ENCODE measurements around the gene INPP5D. TPM values are rescaled to one million over a fixed set of nuclear protein-coding genes. Genes with fewer than 3 reads are reported as not detected.

The INPP5D gene
- polyA plus RNA-seq, 1 of the 3 experiments (the other 2 are of a cell fraction) = 1.3 TPM

DNA sequence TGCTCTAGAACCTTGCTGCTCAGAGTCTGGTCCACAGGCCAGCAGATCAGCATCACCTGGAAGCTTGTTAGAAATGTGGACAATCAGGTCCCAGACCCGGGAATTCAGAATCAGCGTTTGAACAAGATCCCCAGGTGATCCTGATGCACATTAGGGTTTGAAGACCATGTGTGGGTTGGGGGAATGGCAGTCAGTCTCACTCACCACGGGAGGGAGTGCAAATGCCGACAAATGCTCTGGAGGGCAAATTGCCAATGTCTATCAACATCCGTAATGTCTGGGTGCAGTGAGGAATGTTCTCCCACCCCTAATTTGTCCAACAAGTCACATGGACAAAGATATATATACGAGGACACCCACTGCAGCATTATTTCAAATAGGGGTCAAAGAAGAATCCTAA lies 34.5 kb downstream of the INPP5D start:
- no peaks in the 10 kb centered on the region for H3K4me1 ChIP-seq (ENCODE audit: control insufficient read depth in 1 of 2, insufficient read depth in 2 of 2, low read depth in 1 of 2, low read length in 1 of 2)
- no peak overlapping the region for H3K27ac ChIP-seq (ENCODE audit: low read depth in 2 of 2, low read length in 1 of 2)
- ChIA-PET CTCF (interaction anchor here (0.7 to 1.3 kb wide), 2 partner anchors 12 to 13 kb away, joined by 3 to 4 read pairs; no protein-coding TSS in a partner anchor), POLR2A (interaction anchor here (0.7 kb wide), 1 partner anchor 66 kb away, joined by 3 read pairs; no protein-coding TSS in a partner anchor)
- no peaks in the 10 kb centered on the region for H3K79me2 ChIP-seq (ENCODE audit: insufficient read depth)
- H3K4me2 ChIP-seq = no peak overlapping the region
- no peaks in the 10 kb centered on the region for H4K20me1 ChIP-seq (ENCODE audit: insufficient read depth)
- no peaks in the 10 kb centered on the region for H3K9me2 ChIP-seq
- WGBS (ENCODE audit: low lambda C conversion rate) = 20% methylated on average over 6 of the region's 6 CpGs
- H3K27me3 ChIP-seq (ENCODE audit: insufficient read depth) = no peaks in the 10 kb centered on the region; the same call in 1 of the 2 replicates
- H3K4me3 ChIP-seq (ENCODE audit: low read depth in 2 of 2, low read length in 1 of 2) = no peak overlapping the region
- no peaks in the 10 kb centered on the region for H3K9me3 ChIP-seq
- TF ChIP-seq, protein P1, sequence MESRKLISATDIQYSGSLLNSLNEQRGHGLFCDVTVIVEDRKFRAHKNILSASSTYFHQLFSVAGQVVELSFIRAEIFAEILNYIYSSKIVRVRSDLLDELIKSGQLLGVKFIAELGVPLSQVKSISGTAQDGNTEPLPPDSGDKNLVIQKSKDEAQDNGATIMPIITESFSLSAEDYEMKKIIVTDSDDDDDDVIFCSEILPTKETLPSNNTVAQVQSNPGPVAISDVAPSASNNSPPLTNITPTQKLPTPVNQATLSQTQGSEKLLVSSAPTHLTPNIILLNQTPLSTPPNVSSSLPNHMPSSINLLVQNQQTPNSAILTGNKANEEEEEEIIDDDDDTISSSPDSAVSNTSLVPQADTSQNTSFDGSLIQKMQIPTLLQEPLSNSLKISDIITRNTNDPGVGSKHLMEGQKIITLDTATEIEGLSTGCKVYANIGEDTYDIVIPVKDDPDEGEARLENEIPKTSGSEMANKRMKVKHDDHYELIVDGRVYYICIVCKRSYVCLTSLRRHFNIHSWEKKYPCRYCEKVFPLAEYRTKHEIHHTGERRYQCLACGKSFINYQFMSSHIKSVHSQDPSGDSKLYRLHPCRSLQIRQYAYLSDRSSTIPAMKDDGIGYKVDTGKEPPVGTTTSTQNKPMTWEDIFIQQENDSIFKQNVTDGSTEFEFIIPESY (IDR thresholded peaks at IDR 0.05; ENCODE audit: borderline replicate concordance, low read depth) = no peak
- TF ChIP-seq, protein P2, sequence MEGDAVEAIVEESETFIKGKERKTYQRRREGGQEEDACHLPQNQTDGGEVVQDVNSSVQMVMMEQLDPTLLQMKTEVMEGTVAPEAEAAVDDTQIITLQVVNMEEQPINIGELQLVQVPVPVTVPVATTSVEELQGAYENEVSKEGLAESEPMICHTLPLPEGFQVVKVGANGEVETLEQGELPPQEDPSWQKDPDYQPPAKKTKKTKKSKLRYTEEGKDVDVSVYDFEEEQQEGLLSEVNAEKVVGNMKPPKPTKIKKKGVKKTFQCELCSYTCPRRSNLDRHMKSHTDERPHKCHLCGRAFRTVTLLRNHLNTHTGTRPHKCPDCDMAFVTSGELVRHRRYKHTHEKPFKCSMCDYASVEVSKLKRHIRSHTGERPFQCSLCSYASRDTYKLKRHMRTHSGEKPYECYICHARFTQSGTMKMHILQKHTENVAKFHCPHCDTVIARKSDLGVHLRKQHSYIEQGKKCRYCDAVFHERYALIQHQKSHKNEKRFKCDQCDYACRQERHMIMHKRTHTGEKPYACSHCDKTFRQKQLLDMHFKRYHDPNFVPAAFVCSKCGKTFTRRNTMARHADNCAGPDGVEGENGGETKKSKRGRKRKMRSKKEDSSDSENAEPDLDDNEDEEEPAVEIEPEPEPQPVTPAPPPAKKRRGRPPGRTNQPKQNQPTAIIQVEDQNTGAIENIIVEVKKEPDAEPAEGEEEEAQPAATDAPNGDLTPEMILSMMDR (IDR thresholded peaks at IDR 0.05) = no peak
- TF ChIP-seq GATA2 (CRISPR knock-in tag; IDR thresholded peaks at IDR 0.05) = no peak
- TF ChIP-seq, protein P3, sequence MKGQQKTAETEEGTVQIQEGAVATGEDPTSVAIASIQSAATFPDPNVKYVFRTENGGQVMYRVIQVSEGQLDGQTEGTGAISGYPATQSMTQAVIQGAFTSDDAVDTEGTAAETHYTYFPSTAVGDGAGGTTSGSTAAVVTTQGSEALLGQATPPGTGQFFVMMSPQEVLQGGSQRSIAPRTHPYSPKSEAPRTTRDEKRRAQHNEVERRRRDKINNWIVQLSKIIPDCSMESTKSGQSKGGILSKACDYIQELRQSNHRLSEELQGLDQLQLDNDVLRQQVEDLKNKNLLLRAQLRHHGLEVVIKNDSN (IDR thresholded peaks at IDR 0.05; ENCODE audit: borderline replicate concordance, low read depth) = no peak
- no peaks in the 10 kb centered on the region for H3F3A ChIP-seq (replicated peaks; ENCODE audit: insufficient read depth)
- H3K9ac ChIP-seq = no peak overlapping the region
- DNase-seq = no peak
- no peaks in the 10 kb centered on the region for H3K36me3 ChIP-seq (replicated peaks in 1 of 2; ENCODE audit: control insufficient read depth in 1 of 2, insufficient read depth in 2 of 2, low read length in 1 of 2)
- H2AFZ ChIP-seq (ENCODE audit: low read depth) = no peak overlapping the region

DNA sequence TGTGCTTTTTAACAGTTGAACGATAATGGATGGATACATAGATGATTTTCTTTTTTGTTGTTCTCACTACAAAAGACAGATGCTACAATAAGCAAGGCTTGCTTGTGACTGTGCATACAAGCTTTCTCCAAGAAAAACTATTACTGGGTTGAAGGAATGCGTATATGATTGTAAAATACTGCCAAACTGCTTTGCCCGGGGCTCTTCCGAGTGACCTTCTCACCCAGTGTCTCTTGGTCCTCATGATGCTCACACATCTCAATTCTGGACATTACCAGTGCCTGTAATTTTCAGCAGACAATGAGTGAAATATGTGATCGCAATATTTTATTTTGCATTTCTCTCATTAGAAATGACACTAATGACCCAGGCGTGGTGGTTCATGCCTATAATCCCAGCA lies 35.9 kb downstream of the INPP5D start:
- DNase-seq = no peak
- Histone ChIP-seq H4K20me1 (ENCODE audit: insufficient read depth) (no peaks in the 10 kb centered on the region), H3K4me3 (ENCODE audit: low read depth in 2 of 2, low read length in 1 of 2) (no peak overlapping the region), H3K4me2 (no peak overlapping the region), H2AFZ (ENCODE audit: low read depth) (no peak overlapping the region), H3K27ac (ENCODE audit: low read depth in 2 of 2, low read length in 1 of 2) (no peak overlapping the region), H3K36me3 (replicated peaks in 1 of 2; ENCODE audit: control insufficient read depth in 1 of 2, insufficient read depth in 2 of 2, low read length in 1 of 2) (no peaks in the 10 kb centered on the region), H3K9me3 (no peaks in the 10 kb centered on the region), H3K9me2 (no peaks in the 10 kb centered on the region), H3K27me3 (ENCODE audit: insufficient read depth) (no peaks in the 10 kb centered on the region; the same call in 1 of the 2 replicates), H3K79me2 (ENCODE audit: insufficient read depth) (no peaks in the 10 kb centered on the region), H3F3A (replicated peaks; ENCODE audit: insufficient read depth) (no peaks in the 10 kb centered on the region), H3K9ac (no peak overlapping the region), H3K4me1 (ENCODE audit: control insufficient read depth in 1 of 2, insufficient read depth in 2 of 2, low read depth in 1 of 2, low read length in 1 of 2) (no peaks in the 10 kb centered on the region)
- POLR2A ChIA-PET = no interaction called here
- TF ChIP-seq, protein P4, sequence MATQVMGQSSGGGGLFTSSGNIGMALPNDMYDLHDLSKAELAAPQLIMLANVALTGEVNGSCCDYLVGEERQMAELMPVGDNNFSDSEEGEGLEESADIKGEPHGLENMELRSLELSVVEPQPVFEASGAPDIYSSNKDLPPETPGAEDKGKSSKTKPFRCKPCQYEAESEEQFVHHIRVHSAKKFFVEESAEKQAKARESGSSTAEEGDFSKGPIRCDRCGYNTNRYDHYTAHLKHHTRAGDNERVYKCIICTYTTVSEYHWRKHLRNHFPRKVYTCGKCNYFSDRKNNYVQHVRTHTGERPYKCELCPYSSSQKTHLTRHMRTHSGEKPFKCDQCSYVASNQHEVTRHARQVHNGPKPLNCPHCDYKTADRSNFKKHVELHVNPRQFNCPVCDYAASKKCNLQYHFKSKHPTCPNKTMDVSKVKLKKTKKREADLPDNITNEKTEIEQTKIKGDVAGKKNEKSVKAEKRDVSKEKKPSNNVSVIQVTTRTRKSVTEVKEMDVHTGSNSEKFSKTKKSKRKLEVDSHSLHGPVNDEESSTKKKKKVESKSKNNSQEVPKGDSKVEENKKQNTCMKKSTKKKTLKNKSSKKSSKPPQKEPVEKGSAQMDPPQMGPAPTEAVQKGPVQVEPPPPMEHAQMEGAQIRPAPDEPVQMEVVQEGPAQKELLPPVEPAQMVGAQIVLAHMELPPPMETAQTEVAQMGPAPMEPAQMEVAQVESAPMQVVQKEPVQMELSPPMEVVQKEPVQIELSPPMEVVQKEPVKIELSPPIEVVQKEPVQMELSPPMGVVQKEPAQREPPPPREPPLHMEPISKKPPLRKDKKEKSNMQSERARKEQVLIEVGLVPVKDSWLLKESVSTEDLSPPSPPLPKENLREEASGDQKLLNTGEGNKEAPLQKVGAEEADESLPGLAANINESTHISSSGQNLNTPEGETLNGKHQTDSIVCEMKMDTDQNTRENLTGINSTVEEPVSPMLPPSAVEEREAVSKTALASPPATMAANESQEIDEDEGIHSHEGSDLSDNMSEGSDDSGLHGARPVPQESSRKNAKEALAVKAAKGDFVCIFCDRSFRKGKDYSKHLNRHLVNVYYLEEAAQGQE (IDR thresholded peaks at IDR 0.05; ENCODE audit: low read depth, low read length) = no peak
- TF ChIP-seq TEAD4 (IDR thresholded peaks at IDR 0.05; ENCODE audit: borderline replicate concordance, insufficient read depth) = no peak
- no peak for TF ChIP-seq NFIC (IDR thresholded peaks at IDR 0.05; ENCODE audit: borderline replicate concordance)
- 69% methylated on average over 6 of the region's 6 CpGs for WGBS (ENCODE audit: low lambda C conversion rate)
- CTCF ChIA-PET = interaction anchor here (1.3 kb wide), 1 partner anchor 12 kb away, joined by 4 read pairs; no protein-coding TSS in a partner anchor
